ENCODE data around the gene THRA.

- TF ChIP-seq CTCF (conservative IDR thresholded peaks at IDR 0.05) (no peak), EZH2 (IDR thresholded peaks at IDR 0.05; ENCODE audit: low read depth) (no peak)
Observed at GRCh38 chr17:40064971-40065768, 2.4 kb downstream of the THRA start.
